ENCODE results near the gene ATP5F1B. TPM values are rescaled to one million over a fixed set of nuclear protein-coding genes. Genes with fewer than 3 reads are reported as not detected.

ATP5F1B gene
- total and polyA plus RNA-seq, 9 of the 15 experiments (the other 6 are each of a cell fraction or from before 2014, with no cell fraction given) = 908 to 3,125 (median 1,482) TPM

DNA sequence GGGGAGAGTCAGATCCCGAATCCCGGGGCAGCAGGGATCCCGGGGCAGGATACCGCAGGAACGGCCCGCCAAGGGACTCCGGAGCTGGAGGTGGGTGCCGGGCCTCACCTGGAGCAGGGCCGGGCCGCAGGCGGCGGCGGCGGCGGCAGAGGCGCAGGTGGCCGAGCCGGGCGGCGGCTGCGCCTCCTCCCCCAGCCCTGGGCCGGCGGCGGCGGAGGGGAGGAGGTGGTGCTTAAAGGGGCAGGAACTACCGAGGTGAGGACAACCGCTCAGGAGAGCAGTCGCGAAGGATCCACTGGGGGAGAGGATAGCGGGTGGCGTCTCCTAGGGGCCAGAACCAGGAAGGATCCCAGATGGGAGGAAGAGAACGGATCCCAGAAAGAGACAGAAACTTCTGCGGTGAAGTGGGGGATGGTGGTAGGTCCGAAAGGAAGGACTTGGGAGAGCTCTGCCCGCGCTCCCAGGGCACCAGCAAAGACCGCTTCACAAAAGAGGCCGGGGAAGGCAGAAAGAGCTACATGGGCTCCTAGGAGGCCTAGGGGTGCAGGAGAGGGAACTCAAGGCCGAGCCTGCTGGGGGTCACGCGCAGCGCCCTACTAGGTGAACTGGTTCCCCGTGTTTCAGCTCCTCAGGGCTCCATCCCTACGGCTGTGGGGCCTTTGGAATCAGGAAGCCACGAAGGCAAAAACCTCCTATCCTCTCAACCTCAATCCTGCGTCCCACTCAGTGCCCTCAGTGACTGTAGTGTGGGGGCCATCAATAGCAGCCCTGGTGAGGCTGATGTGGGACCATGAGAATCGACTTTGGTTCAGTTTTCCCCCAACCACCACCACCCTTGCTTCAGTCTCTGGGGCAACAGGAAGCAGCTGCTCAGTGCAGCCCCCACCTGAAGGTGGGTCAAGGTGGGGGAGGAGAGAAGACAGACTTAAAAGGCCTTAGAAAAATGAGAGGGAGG is 10.7 kb downstream of the ATP5F1B start (continued):
- TF ChIP-seq, protein P1, sequence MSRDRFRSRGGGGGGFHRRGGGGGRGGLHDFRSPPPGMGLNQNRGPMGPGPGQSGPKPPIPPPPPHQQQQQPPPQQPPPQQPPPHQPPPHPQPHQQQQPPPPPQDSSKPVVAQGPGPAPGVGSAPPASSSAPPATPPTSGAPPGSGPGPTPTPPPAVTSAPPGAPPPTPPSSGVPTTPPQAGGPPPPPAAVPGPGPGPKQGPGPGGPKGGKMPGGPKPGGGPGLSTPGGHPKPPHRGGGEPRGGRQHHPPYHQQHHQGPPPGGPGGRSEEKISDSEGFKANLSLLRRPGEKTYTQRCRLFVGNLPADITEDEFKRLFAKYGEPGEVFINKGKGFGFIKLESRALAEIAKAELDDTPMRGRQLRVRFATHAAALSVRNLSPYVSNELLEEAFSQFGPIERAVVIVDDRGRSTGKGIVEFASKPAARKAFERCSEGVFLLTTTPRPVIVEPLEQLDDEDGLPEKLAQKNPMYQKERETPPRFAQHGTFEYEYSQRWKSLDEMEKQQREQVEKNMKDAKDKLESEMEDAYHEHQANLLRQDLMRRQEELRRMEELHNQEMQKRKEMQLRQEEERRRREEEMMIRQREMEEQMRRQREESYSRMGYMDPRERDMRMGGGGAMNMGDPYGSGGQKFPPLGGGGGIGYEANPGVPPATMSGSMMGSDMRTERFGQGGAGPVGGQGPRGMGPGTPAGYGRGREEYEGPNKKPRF (IDR thresholded peaks at IDR 0.05; ENCODE audit: low read depth, low read length) = no peak
- TF ChIP-seq RCOR1 (IDR thresholded peaks at IDR 0.05; ENCODE audit: borderline replicate concordance in 1 of 2, low read depth in 2 of 2, low read length in 2 of 2) (peak in 1 of 2 experiments; percentile 63; a peak in 2 of 4 replicates), POLR3G (IDR thresholded peaks at IDR 0.05; ENCODE audit: extremely low read depth, insufficient read length, insufficient replicate concordance) (no peak), POLR2H (tag; IDR thresholded peaks at IDR 0.05; ENCODE audit: low read depth) (no peak)

DNA sequence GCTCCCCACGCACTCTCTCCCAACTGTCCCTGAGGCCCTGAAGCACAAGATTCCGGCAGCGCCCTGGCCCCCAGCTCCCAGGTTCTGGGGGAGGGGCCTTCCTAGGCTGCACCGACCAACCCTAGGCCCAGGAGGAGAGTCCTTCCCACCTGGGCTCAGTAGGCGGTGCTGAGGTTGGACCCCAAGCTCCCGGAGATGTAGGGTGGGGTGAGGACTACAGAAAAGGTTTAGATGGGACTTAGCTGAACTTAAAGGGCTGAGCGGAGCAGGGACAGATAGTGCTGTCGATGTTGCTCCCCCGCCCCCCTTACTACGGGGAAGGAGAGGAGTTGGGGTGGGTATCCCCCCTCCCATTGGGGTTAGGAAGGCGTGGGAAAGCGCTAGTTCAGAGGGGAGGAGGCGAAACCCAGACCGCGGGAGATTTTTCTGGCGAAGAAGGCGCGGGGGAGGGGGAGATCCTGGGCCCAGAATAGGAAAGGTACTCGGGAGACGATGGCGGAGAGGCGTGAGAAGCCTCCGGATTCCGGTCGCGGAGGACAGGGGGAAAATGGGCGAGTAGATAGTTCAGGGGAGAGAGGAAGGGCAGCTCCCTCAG is 11.4 kb downstream of the ATP5F1B start:
- 2% methylated on average over 24 of the region's 27 CpGs for WGBS (ENCODE audit: insufficient coverage, low coverage, missing lambda C conversion rate)
- H3K4me1 ChIP-seq (replicated peaks in 1 of 2; ENCODE audit: control insufficient read depth in 2 of 2, insufficient read depth in 2 of 2, low read length in 2 of 2) = peaks cover 37 to 47% of the 10 kb centered on the region in 2 experiments
- FAIRE-seq (no peak), ATAC-seq (peak; percentile 8), DNase-seq (ENCODE audit: extremely low read depth in 1 of 4, low spot score in 3 of 4) (peak; percentile 73 to 88 (median 79))
- H3K9me3 ChIP-seq (replicated peaks; ENCODE audit: control insufficient read depth, insufficient read depth, low read depth, low read length) = no peaks in the 10 kb centered on the region
- H3K4me2 ChIP-seq (ENCODE audit: insufficient read depth, low read length) = peak overlapping the region; percentile 96
- H3K36me3 ChIP-seq (ENCODE audit: control insufficient read depth, insufficient read depth, low read length) = peaks cover 31% of the 10 kb centered on the region
- peak overlapping the region; percentile 86 for H3K27ac ChIP-seq (ENCODE audit: extremely low read depth, low read depth, low read length)
- no peaks in the 10 kb centered on the region for H3K27me3 ChIP-seq (ENCODE audit: control insufficient read depth in 2 of 2, insufficient read depth in 2 of 2, low read length in 2 of 2)
- intact Hi-C loops (cut with micrococcal nuclease) (loop anchor here (10.0 kb wide), 3 partner anchors 270 to 450 kb away; partner anchors contain the start of genes APOF, NAB2, STAT2 and ZBTB39), in situ Hi-C loops (cut with MboI) (no loop called here)
- peaks cover 66% of the 10 kb centered on the region for H3K79me2 ChIP-seq (ENCODE audit: control insufficient read depth, insufficient read depth, low read length)
- H4K20me1 ChIP-seq (replicated peaks; ENCODE audit: control insufficient read depth, insufficient read depth, low read length) = 0 out of 2 replicates have a peak, but pooled peaks cover under 1% of the 10 kb centered on the region
- H3K9ac ChIP-seq (ENCODE audit: insufficient read depth in 1 of 2, low read depth in 2 of 2, low read length in 2 of 2) = peak overlapping the region; percentile 74 to 94
- BruUV-seq (replicated peaks) = no TSS peak
- CTCF ChIA-PET (ENCODE audit: low intra/inter-chr PET ratio) = interaction anchor here (0.6 kb wide), 1 partner anchor 121 kb away, joined by 3 read pairs; no protein-coding TSS in a partner anchor
- POLR2A ChIA-PET = interaction anchor here (1.1 to 3.4 kb wide), 8 partner anchors 9 to 52 kb away, joined by 3 to 42 read pairs (median 6); partner anchors contain the start of gene ATP5F1B
- peak overlapping the region; percentile 75 for H2AFZ ChIP-seq (ENCODE audit: low read depth, low read length)
- H3K4me3 ChIP-seq = peak overlapping the region; percentile 85
- no peaks in the 10 kb centered on the region for H3K9me1 ChIP-seq (ENCODE audit: control insufficient read depth, insufficient read depth, low read length)
- TF ChIP-seq ZNF124 (CRISPR knock-in tag; IDR thresholded peaks at IDR 0.05) (no peak), ZBED1 (IDR thresholded peaks at IDR 0.05) (no peak), WHSC1 (IDR thresholded peaks at IDR 0.05; ENCODE audit: low read length) (no peak), RFX7 (CRISPR knock-in tag; IDR thresholded peaks at IDR 0.05) (no peak), RBM22 (IDR thresholded peaks at IDR 0.05; ENCODE audit: low read depth, low read length, poor library complexity, severe bottlenecking) (no peak)
